MM.1S (cell line): ENCODE measurements around the gene PRR36.

Experiments used
- DNase-seq: peaks from one replicate; pipeline ENCODE4 v3.0.0-alpha.2; 2015
- H2AFZ ChIP-seq: fragments of 300-600 bp; sonication (generic); 2 replicates; pipeline ENCODE4 v1.6.0; 2016; ENCODE audit warnings: antibody characterized with exemption, low read length
- H3F3A ChIP-seq: fragments of 300-600 bp; sonication (generic); 2 replicates; pipeline ENCODE4 v1.6.1; 2016; ENCODE audit warnings: mild to moderate bottlenecking, antibody characterized with exemption, low read length, moderate library complexity, mixed read lengths; ENCODE audit not compliant: insufficient read depth
- H3K27ac ChIP-seq: fragments of 300-600 bp; sonication (generic); 2 replicates; pipeline ENCODE4 v1.5.1; 2016; ENCODE audit warnings: mild to moderate bottlenecking, low read length
- H3K27me3 ChIP-seq: fragments of 300-600 bp; sonication (generic); replicated peaks from 2 replicates; pipeline ENCODE4 v1.6.0; 2016; ENCODE audit warnings: low read length; ENCODE audit not compliant: insufficient read depth
- H3K36me3 ChIP-seq: fragments of 300-600 bp; sonication (generic); replicated peaks from 2 replicates; pipeline ENCODE4 v1.6.1; 2016; ENCODE audit warnings: mild to moderate bottlenecking, low read length, mixed read lengths; ENCODE audit not compliant: insufficient read depth
- H3K4me1 ChIP-seq: fragments of 300-600 bp; sonication (generic); 2 replicates; pipeline ENCODE4 v1.6.1; 2016; ENCODE audit warnings: low read length, mixed read lengths
- H3K4me2 ChIP-seq: fragments of 300-600 bp; sonication (generic); 2 replicates; pipeline ENCODE4 v1.6.0; 2016; ENCODE audit warnings: low read depth, low read length
- H3K4me3 ChIP-seq: fragments of 300-600 bp; sonication (generic); 2 replicates; pipeline ENCODE4 v1.5.1; 2016; ENCODE audit warnings: low read length, mixed read lengths
- H3K79me2 ChIP-seq: fragments of 300-600 bp; sonication (generic); 2 replicates; pipeline ENCODE4 v1.6.1; 2016; ENCODE audit warnings: mixed run types, low read length, mixed read lengths
- H3K9ac ChIP-seq: fragments of 300-600 bp; sonication (generic); 2 replicates; pipeline ENCODE4 v1.6.1; 2016; ENCODE audit warnings: low read length, mixed read lengths
- H3K9me2 ChIP-seq: fragments of 300-600 bp; sonication (generic); replicated peaks from 2 replicates; pipeline ENCODE4 v1.6.1; 2016; ENCODE audit warnings: mild to moderate bottlenecking, low read length, mixed read lengths; ENCODE audit not compliant: insufficient read depth
- H3K9me3 ChIP-seq: fragments of 300-600 bp; sonication (generic); replicated peaks from 2 replicates; pipeline ENCODE4 v1.6.1; 2016; ENCODE audit warnings: mild to moderate bottlenecking, low read length, mixed read lengths; ENCODE audit not compliant: insufficient read depth
- H4K20me1 ChIP-seq: fragments of 300-600 bp; sonication (generic); 2 replicates; pipeline ENCODE4 v1.6.1; 2016; ENCODE audit warnings: mild to moderate bottlenecking, low read length, moderate library complexity, mixed read lengths; ENCODE audit not compliant: insufficient read depth
- CTCF ChIP-seq: fragments of 300-600 bp; sonication (generic); IDR thresholded peaks from 2 replicates; pipeline ENCODE4 v1.5.1; 2016; ENCODE audit warnings: antibody characterized with exemption, low read length, mixed read lengths
- EZH2 ChIP-seq: fragments of 300-600 bp; sonication (generic); optimal IDR thresholded peaks from 2 replicates; pipeline ENCODE3; 2017; ENCODE audit warnings: low read depth, mild to moderate bottlenecking, antibody characterized with exemption, low read length, mixed read lengths
- EZH2phosphoT487 ChIP-seq: fragments of 300-600 bp; sonication (generic); IDR thresholded peaks from 2 replicates; pipeline ENCODE4 v1.6.1; 2018; ENCODE audit warnings: antibody characterized with exemption, low read length

PRR36 gene

GRCh38 chr19:7823686-7824301 is 50.4 kb downstream of the PRR36 start:
- no peaks in the 10 kb centered on the region for H3K9me3 ChIP-seq
- no peak overlapping the region for H3K4me2 ChIP-seq
- no peaks in the 10 kb centered on the region for H3K4me1 ChIP-seq
- DNase-seq, result no peak
- no peaks in the 10 kb centered on the region for H3F3A ChIP-seq
- no peak overlapping the region for H3K9ac ChIP-seq
- H4K20me1 ChIP-seq, result no peaks in the 10 kb centered on the region
- H3K4me3 ChIP-seq, result no peak overlapping the region
- H3K9me2 ChIP-seq, result no peaks in the 10 kb centered on the region
- no peaks in the 10 kb centered on the region for H3K36me3 ChIP-seq
- H3K27ac ChIP-seq, result no peak overlapping the region
- H3K79me2 ChIP-seq, result no peaks in the 10 kb centered on the region
- TF ChIP-seq CTCF (no peak), EZH2 (no peak), EZH2phosphoT487 (no peak)
- H2AFZ ChIP-seq, result no peak overlapping the region
- H3K27me3 ChIP-seq, result peaks cover 87% of the 10 kb centered on the region

- Histone ChIP-seq H3K9ac (no peak overlapping the region), H3K4me3 (no peak overlapping the region), H3K4me1 (no peaks in the 10 kb centered on the region), H3K79me2 (no peaks in the 10 kb centered on the region), H3K9me3 (no peaks in the 10 kb centered on the region), H3K36me3 (no peaks in the 10 kb centered on the region), H3F3A (no peaks in the 10 kb centered on the region), H3K27ac (no peak overlapping the region), H3K27me3 (peaks cover 85% of the 10 kb centered on the region), H3K9me2 (no peaks in the 10 kb centered on the region), H2AFZ (no peak overlapping the region), H3K4me2 (no peak overlapping the region), H4K20me1 (no peaks in the 10 kb centered on the region)
- no peak for TF ChIP-seq CTCF
- DNase-seq, result no peak
Observed at GRCh38 chr19:7822910-7823515, 51.2 kb downstream of the PRR36 start.

- no peak overlapping the region for H3K27ac ChIP-seq
- H4K20me1 ChIP-seq, result no peaks in the 10 kb centered on the region
- no peaks in the 10 kb centered on the region for H3K4me1 ChIP-seq
- H3K4me2 ChIP-seq, result no peak overlapping the region
- H3K9me3 ChIP-seq, result no peaks in the 10 kb centered on the region
- TF ChIP-seq EZH2phosphoT487 (no peak), CTCF (no peak), EZH2 (no peak)
- H3F3A ChIP-seq, result no peaks in the 10 kb centered on the region
- H2AFZ ChIP-seq, result no peak overlapping the region
- no peaks in the 10 kb centered on the region for H3K36me3 ChIP-seq
- no peak overlapping the region for H3K4me3 ChIP-seq
- H3K9me2 ChIP-seq, result no peaks in the 10 kb centered on the region
- DNase-seq, result no peak
- no peak overlapping the region for H3K9ac ChIP-seq
- no peaks in the 10 kb centered on the region for H3K79me2 ChIP-seq
- peaks cover 84% of the 10 kb centered on the region for H3K27me3 ChIP-seq
Observed at GRCh38 chr19:7820588-7820987, 53.6 kb downstream of the PRR36 start.
